T-helper 17 cell (primary cell): ENCODE measurements around the gene UTP25. TPM values are rescaled to one million over a fixed set of nuclear protein-coding genes. Genes with fewer than 3 reads are reported as not detected.

Source experiments
- ATAC-seq: fragments of 150-1000 bp; cut with Tn5 transposase; 2 replicates; pipeline ENCODE4 v1.10.0; 2021; ENCODE audit warnings: mild to moderate bottlenecking, moderate library complexity
- DNase-seq, 3 donors: peaks; one replicate each; pipeline versions ENCODE4 v3.0.0 to v3.0.0-alpha.2; 2020 to 2021
- H3K9me3 ChIP-seq: one replicate; pipeline ENCODE4 v1.7.0; 2013; ENCODE audit warnings: low read length, mild to moderate bottlenecking; ENCODE audit not compliant: control insufficient read depth, poor library complexity, severe bottlenecking
- H3K27ac Mint-ChIP-seq: one replicate; pipeline ENCODE4 v1.8.0; 2022; ENCODE audit warnings: mild to moderate bottlenecking, moderate library complexity, mixed read lengths
- H3K27me3 Mint-ChIP-seq: one replicate; pipeline ENCODE4 v1.8.0; 2022; ENCODE audit warnings: mixed read lengths
- H3K36me3 Mint-ChIP-seq: one replicate; pipeline ENCODE4 v1.8.0; 2022; ENCODE audit warnings: low read depth, mixed read lengths
- H3K4me1 Mint-ChIP-seq: one replicate; pipeline ENCODE4 v1.8.0; 2022; ENCODE audit warnings: mild to moderate bottlenecking, mixed read lengths
- H3K4me3 Mint-ChIP-seq: one replicate; pipeline ENCODE4 v1.8.0; 2022; ENCODE audit warnings: mild to moderate bottlenecking, moderate library complexity, mixed read lengths
- total RNA-seq, 4 donors: library from RNA in 2 of 4; stranded (reverse) in 2 of 4; gene quantifications; one replicate each; pipeline ENCODE4 v1.2.3 and lab custom pipeline; 2022 to 2026

Gene UTP25
- total RNA-seq, 2 donors from 2014 or later: 5.9 to 6.3 TPM

- H3K27me3 Mint-ChIP-seq: peaks cover 31% of the 10 kb centered on the region
Measured at GRCh38 chr1:209860293-209860881, 32.6 kb downstream of the UTP25 start.

GRCh38 chr1:209861242-209861641 lies 33.5 kb downstream of the UTP25 start:
- H3K9me3 ChIP-seq: no peaks in the 10 kb centered on the region
- Mint-ChIP-seq H3K4me3 (no peak overlapping the region), H3K27ac (no peak overlapping the region), H3K36me3 (no peaks in the 10 kb centered on the region), H3K27me3 (peaks cover 36% of the 10 kb centered on the region), H3K4me1 (peaks cover 2% of the 10 kb centered on the region)
- ATAC-seq: no peak
- DNase-seq: no peak

More at GRCh38 chr1:209860293-209860881, 32.6 kb downstream of the UTP25 start:
- ATAC-seq (peak; percentile 88), DNase-seq (peak; percentile 36 to 53 (median 38))
- H3K27ac Mint-ChIP-seq: no peak overlapping the region
- peaks cover 2% of the 10 kb centered on the region for H3K4me1 Mint-ChIP-seq
- H3K4me3 Mint-ChIP-seq: no peak overlapping the region
- H3K36me3 Mint-ChIP-seq: no peaks in the 10 kb centered on the region
- H3K9me3 ChIP-seq: no peaks in the 10 kb centered on the region

GRCh38 chr1:209862391-209863356 lies 34.9 kb downstream of the UTP25 start:
- H3K36me3 Mint-ChIP-seq: no peaks in the 10 kb centered on the region
- H3K4me1 Mint-ChIP-seq: peaks cover 2% of the 10 kb centered on the region
- H3K4me3 Mint-ChIP-seq: no peak overlapping the region
- H3K27ac Mint-ChIP-seq: no peak overlapping the region
- peaks cover 37% of the 10 kb centered on the region for H3K27me3 Mint-ChIP-seq
- ATAC-seq (no peak), DNase-seq (no peak)
- no peaks in the 10 kb centered on the region for H3K9me3 ChIP-seq

- ATAC-seq: no peak
- H3K4me1 Mint-ChIP-seq: peaks cover 2% of the 10 kb centered on the region
- H3K27me3 Mint-ChIP-seq: peaks cover 41% of the 10 kb centered on the region
- no peak for DNase-seq
- H3K27ac Mint-ChIP-seq: no peak overlapping the region
- no peak overlapping the region for H3K4me3 Mint-ChIP-seq
- no peaks in the 10 kb centered on the region for H3K36me3 Mint-ChIP-seq
- no peaks in the 10 kb centered on the region for H3K9me3 ChIP-seq
Measured at GRCh38 chr1:209863766-209864485, 36.2 kb downstream of the UTP25 start.

- no peaks in the 10 kb centered on the region for H3K9me3 ChIP-seq
- Mint-ChIP-seq H3K4me3 (no peak overlapping the region), H3K27me3 (peaks cover 59% of the 10 kb centered on the region), H3K27ac (no peak overlapping the region), H3K4me1 (peaks cover 2% of the 10 kb centered on the region), H3K36me3 (no peaks in the 10 kb centered on the region)
- ATAC-seq (no peak), DNase-seq (no peak)
Measured at GRCh38 chr1:209866201-209866600, 38.4 kb downstream of the UTP25 start.

- no peak overlapping the region for H3K4me3 Mint-ChIP-seq
- ATAC-seq (no peak), DNase-seq (no peak)
- peaks cover 62% of the 10 kb centered on the region for H3K27me3 Mint-ChIP-seq
- no peaks in the 10 kb centered on the region for H3K4me1 Mint-ChIP-seq
- H3K9me3 ChIP-seq: no peaks in the 10 kb centered on the region
- no peaks in the 10 kb centered on the region for H3K36me3 Mint-ChIP-seq
- H3K27ac Mint-ChIP-seq: no peak overlapping the region
Measured at GRCh38 chr1:209869291-209870149, 41.7 kb downstream of the UTP25 start.

GRCh38 chr1:209870151-209870831 lies 42.5 kb downstream of the UTP25 start:
- peaks cover 66% of the 10 kb centered on the region for H3K27me3 Mint-ChIP-seq
- no peaks in the 10 kb centered on the region for H3K9me3 ChIP-seq
- no peak overlapping the region for H3K27ac Mint-ChIP-seq
- no peak for ATAC-seq
- no peaks in the 10 kb centered on the region for H3K36me3 Mint-ChIP-seq
- H3K4me1 Mint-ChIP-seq: no peaks in the 10 kb centered on the region
- H3K4me3 Mint-ChIP-seq: no peak overlapping the region
- DNase-seq: no peak

GRCh38 chr1:209871006-209871405 lies 43.2 kb downstream of the UTP25 start:
- DNase-seq (no peak), ATAC-seq (no peak)
- no peaks in the 10 kb centered on the region for H3K36me3 Mint-ChIP-seq
- H3K4me3 Mint-ChIP-seq: no peak overlapping the region
- H3K27ac Mint-ChIP-seq: no peak overlapping the region
- H3K27me3 Mint-ChIP-seq: peaks cover 69% of the 10 kb centered on the region
- no peaks in the 10 kb centered on the region for H3K9me3 ChIP-seq
- H3K4me1 Mint-ChIP-seq: no peaks in the 10 kb centered on the region

GRCh38 chr1:209871430-209871829 lies 43.7 kb downstream of the UTP25 start:
- Mint-ChIP-seq H3K27ac (no peak overlapping the region), H3K4me3 (no peak overlapping the region), H3K4me1 (no peaks in the 10 kb centered on the region), H3K27me3 (peaks cover 70% of the 10 kb centered on the region), H3K36me3 (no peaks in the 10 kb centered on the region)
- ATAC-seq (no peak), DNase-seq (no peak)
- H3K9me3 ChIP-seq: no peaks in the 10 kb centered on the region

GRCh38 chr1:209873067-209873799 lies 45.5 kb downstream of the UTP25 start:
- H3K36me3 Mint-ChIP-seq: no peaks in the 10 kb centered on the region
- peaks cover 77% of the 10 kb centered on the region for H3K27me3 Mint-ChIP-seq
- H3K9me3 ChIP-seq: no peaks in the 10 kb centered on the region
- no peak overlapping the region for H3K27ac Mint-ChIP-seq
- no peak for DNase-seq
- H3K4me1 Mint-ChIP-seq: no peaks in the 10 kb centered on the region
- no peak for ATAC-seq
- no peak overlapping the region for H3K4me3 Mint-ChIP-seq

- H3K27me3 Mint-ChIP-seq: peaks cover 77% of the 10 kb centered on the region
Measured at GRCh38 chr1:209875515-209875914, 47.7 kb downstream of the UTP25 start.

More at GRCh38 chr1:209875515-209875914, 47.7 kb downstream of the UTP25 start:
- no peak overlapping the region for H3K4me3 Mint-ChIP-seq
- H3K27ac Mint-ChIP-seq: no peak overlapping the region
- no peak for ATAC-seq
- no peaks in the 10 kb centered on the region for H3K9me3 ChIP-seq
- no peaks in the 10 kb centered on the region for H3K4me1 Mint-ChIP-seq
- H3K36me3 Mint-ChIP-seq: no peaks in the 10 kb centered on the region
- no peak for DNase-seq
